ENCODE results near the gene ARIH1. TPM values are rescaled to one million over a fixed set of nuclear protein-coding genes. Genes with fewer than 3 reads are reported as not detected.
"Not testable (repeated sequence)": the region's sequence is repeated elsewhere in the genome, so short reads cannot be mapped to it uniquely, and the experiment has no call there.

Gene ARIH1
- total and polyA plus RNA-seq, 8 donors: 16.1 to 380 (median 29.5) TPM

GRCh38 chr15:72593838-72594237 is 119.7 kb downstream of the ARIH1 start:
- peaks cover 0 to 6% (median 0%) of the 10 kb centered on the region in 4 donors for H3K4me1 ChIP-seq
- no peak overlapping the region for H3K4me3 ChIP-seq
- H3K36me3 ChIP-seq: no peaks in the 10 kb centered on the region
- no peak for DNase-seq
- no peak overlapping the region for H3K27ac ChIP-seq
- TF ChIP-seq CTCF (IDR thresholded peaks at IDR 0.05) (no peak), POLR2A (IDR thresholded peaks at IDR 0.05) (no peak), POLR2AphosphoS5 (IDR thresholded peaks at IDR 0.05) (no peak), EP300 (IDR thresholded peaks at IDR 0.05) (no peak)
- intact Hi-C loops (cut with DNase I; ENCODE audit: low total_unique reads): no loop called here
- no peaks in the 10 kb centered on the region for H3K9me3 ChIP-seq
- WGBS, 5 donors: 93 to 98% (median 95%) methylated on average over 4 of the region's 4 CpGs
- no peaks in the 10 kb centered on the region for H3K27me3 ChIP-seq

- DNase-seq: peak in 1 of 2 donors; percentile 74
- intact Hi-C loops (cut with DNase I; ENCODE audit: low total_unique reads): no loop called here
- Histone ChIP-seq H3K27ac (no peak overlapping the region), H3K36me3 (no peaks in the 10 kb centered on the region), H3K27me3 (no peaks in the 10 kb centered on the region), H3K4me3 (no peak overlapping the region), H3K4me1 (no peaks in the 10 kb centered on the region), H3K9me3 (no peaks in the 10 kb centered on the region)
- 8 to 15% (median 12%) methylated on average over 2 of the region's 2 CpGs for WGBS, 5 donors
- peak in 3 of 7 experiments; percentile 36 to 57 (median 54) for TF ChIP-seq CTCF (IDR thresholded peaks at IDR 0.05)
- no peak for TF ChIP-seq EP300 (IDR thresholded peaks at IDR 0.05)
- no peak for TF ChIP-seq POLR2AphosphoS5 (IDR thresholded peaks at IDR 0.05)
- TF ChIP-seq POLR2A (IDR thresholded peaks at IDR 0.05): no peak
These were observed 125.8 kb downstream of the ARIH1 start for GRCh38 chr15:72599855-72600464.

GRCh38 chr15:72604794-72605193 is 130.7 kb downstream of the ARIH1 start:
- Histone ChIP-seq H3K27ac (no peak overlapping the region), H3K27me3 (no peaks in the 10 kb centered on the region), H3K4me1 (no peaks in the 10 kb centered on the region), H3K36me3 (no peaks in the 10 kb centered on the region), H3K4me3 (no peak overlapping the region), H3K9me3 (no peaks in the 10 kb centered on the region)
- intact Hi-C loops (cut with DNase I; ENCODE audit: low total_unique reads): no loop called here
- TF ChIP-seq POLR2AphosphoS5 (IDR thresholded peaks at IDR 0.05) (no peak), EP300 (IDR thresholded peaks at IDR 0.05) (no peak), POLR2A (IDR thresholded peaks at IDR 0.05) (no peak), CTCF (IDR thresholded peaks at IDR 0.05) (no peak)
- no peak for DNase-seq
- WGBS, 5 donors: 89 to 95% (median 93%) methylated on average over 3 to 4 of the region's 4 CpGs

- DNase-seq; H3K4me1 ChIP-seq; H3K27me3 ChIP-seq; H3K9me3 ChIP-seq; intact Hi-C loops (cut with DNase I; ENCODE audit: low total_unique reads); H3K27ac ChIP-seq; H3K36me3 ChIP-seq; H3K4me3 ChIP-seq: not testable (repeated sequence)
- WGBS, 5 donors: 90 to 98% (median 96%) methylated on average over 3 of the region's 3 CpGs
These were observed 134.0 kb downstream of the ARIH1 start for GRCh38 chr15:72608084-72608483.

GRCh38 chr15:72609862-72610261 is 135.7 kb downstream of the ARIH1 start:
- intact Hi-C loops (cut with DNase I; ENCODE audit: low total_unique reads): no loop called here
- no peaks in the 10 kb centered on the region for H3K4me1 ChIP-seq
- no peak for DNase-seq
- H3K27me3 ChIP-seq: no peaks in the 10 kb centered on the region
- no peaks in the 10 kb centered on the region for H3K36me3 ChIP-seq
- no peak overlapping the region for H3K4me3 ChIP-seq
- H3K9me3 ChIP-seq: no peaks in the 10 kb centered on the region
- 78 to 91% (median 84%) methylated on average over 8 of the region's 8 CpGs for WGBS, 5 donors
- no peak overlapping the region for H3K27ac ChIP-seq
- TF ChIP-seq POLR2A (IDR thresholded peaks at IDR 0.05) (no peak), CTCF (IDR thresholded peaks at IDR 0.05) (no peak), EP300 (IDR thresholded peaks at IDR 0.05) (no peak), POLR2AphosphoS5 (IDR thresholded peaks at IDR 0.05) (no peak)

- H3K9me3 ChIP-seq; H3K27me3 ChIP-seq; H3K4me3 ChIP-seq; H3K4me1 ChIP-seq; intact Hi-C loops (cut with DNase I; ENCODE audit: low total_unique reads); H3K36me3 ChIP-seq; DNase-seq; H3K27ac ChIP-seq: not testable (repeated sequence)
- WGBS, 5 donors: 75 to 98% (median 88%) methylated on average over 3 of the region's 3 CpGs
These were observed 138.2 kb downstream of the ARIH1 start for GRCh38 chr15:72612324-72612723.
